HUDEP-2 (cell line): Measurements from ENCODE around the gene PRPH2.

ENCODE experiments used
- DNase-seq, 76 experiments: peaks; one replicate each; lab custom pipeline; 2025; ENCODE audit not compliant: unreplicated experiment in 76 of 76; lab: John Stamatoyannopoulos, UW

Gene PRPH2

GRCh38 chr6:42722497-42722896, at the start of gene PRPH2:
Gene PRPH2, minus strand, starts transcription at chr6:42722597. Its CDS starts 263 bp downstream, at chr6:42722334.
- DNase-seq, result no peak

- DNase-seq, result no peak
Measured at GRCh38 chr6:42771741-42772100, 49.3 kb upstream of the PRPH2 start.

GRCh38 chr6:42769836-42770235, 47.4 kb upstream of the PRPH2 start:
- no peak for DNase-seq

GRCh38 chr6:42769051-42769450, 46.7 kb upstream of the PRPH2 start:
- no peak for DNase-seq

- DNase-seq, result no peak
Measured at GRCh38 chr6:42766163-42766670, 43.8 kb upstream of the PRPH2 start.

GRCh38 chr6:42764911-42765648, 42.7 kb upstream of the PRPH2 start:
- no peak for DNase-seq

GRCh38 chr6:42762950-42763349, 40.6 kb upstream of the PRPH2 start:
- DNase-seq, result no peak

GRCh38 chr6:42762426-42762859, 40.0 kb upstream of the PRPH2 start:
- DNase-seq, result no peak

GRCh38 chr6:42761287-42762067, 39.1 kb upstream of the PRPH2 start:
- no peak for DNase-seq

- no peak for DNase-seq
Measured at GRCh38 chr6:42758756-42759430, 36.5 kb upstream of the PRPH2 start.

GRCh38 chr6:42756722-42757121, 34.3 kb upstream of the PRPH2 start:
- DNase-seq, result no peak

- DNase-seq, result no peak
Measured at GRCh38 chr6:42754759-42755158, 32.4 kb upstream of the PRPH2 start.

- DNase-seq, result no peak
Measured at GRCh38 chr6:42751055-42751454, 28.7 kb upstream of the PRPH2 start.

GRCh38 chr6:42748203-42748898, 26.0 kb upstream of the PRPH2 start:
- no peak for DNase-seq

- DNase-seq, result peak in 74 of 76 experiments; percentile 50 to 96 (median 78)
Measured at GRCh38 chr6:42746463-42747391, 24.3 kb upstream of the PRPH2 start.

GRCh38 chr6:42745640-42746462, 23.5 kb upstream of the PRPH2 start, which contains the start of gene TBCC:
Gene TBCC, minus strand, starts transcription at chr6:42746103. Its CDS starts 30 bp downstream, at chr6:42746073.
- peak in 75 of 76 experiments; percentile 84 to 99 (median 97) for DNase-seq

- peak in 16 of 76 experiments; percentile 7 to 54 (median 28) for DNase-seq
Measured at GRCh38 chr6:42745083-42745639, 22.8 kb upstream of the PRPH2 start.

GRCh38 chr6:42744351-42744893, 22.0 kb upstream of the PRPH2 start:
- no peak for DNase-seq
